K562 (cell line): ENCODE data around the gene ZNF229. TPM values are rescaled to one million over a fixed set of nuclear protein-coding genes. Genes with fewer than 3 reads are reported as not detected.

Experiments used
- ATAC-seq: fragments of 200-7000 bp; cut with Tn5 transposase; 3 replicates; pipeline ENCODE4 v1.9.1; 2020; ENCODE audit warnings: moderate library complexity
- BruUV-seq: library from RNA; stranded (reverse); fragments of 400-500 nt; replicated peaks from 2 replicates; lab custom pipeline; 2021; lab: Mats Ljungman, UMichigan
- CTCF ChIA-PET: fragments of 300-600 bp; formaldehyde crosslinking; extraction: SDS; loops from one replicate; lab custom pipeline; 2021; ENCODE audit warnings: low intra/inter-chr PET ratio; lab: Yijun Ruan, JAX
- POLR2A ChIA-PET: fragments of 300-600, 350-650 bp; sonication (Branson Sonifier 250); formaldehyde crosslinking; extraction: SDS; loops from one replicate; lab custom pipeline; 2021; ENCODE audit warnings: antibody characterized with exemption, inconsistent platforms; lab: Yijun Ruan, JAX
- DNase-seq, 4 experiments: peaks; one replicate each; pipeline versions ENCODE4 v3.0.0 to v3.0.0-alpha.2; 2011 to 2018; ENCODE audit warnings: low spot score in 3 of 4, mixed read lengths in 3 of 4; ENCODE audit errors: extremely low read depth in 1 of 4
- FAIRE-seq: peaks from 2 replicates; lab custom pipeline; 2011; peaks lifted over from hg19 to GRCh38; lab: Jason Lieb, UNC
- H2AFZ ChIP-seq: 2 replicates; pipeline ENCODE4 v1.6.0; 2011; ENCODE audit warnings: low read depth, low read length, control low read depth, inconsistent platforms
- H3K27ac ChIP-seq: fragments of 200-600 bp; 3 replicates; pipeline ENCODE4 v1.8.0; 2011; ENCODE audit warnings: low read depth, mild to moderate bottlenecking, control low read depth, inconsistent platforms, low read length, moderate library complexity, mixed read lengths; ENCODE audit errors: extremely low read depth
- H3K27me3 ChIP-seq, 2 experiments: fragments of 300-600 bp in 1 of 2; 2 replicates in 1 of 2; 3 replicates in 1 of 2; pipeline versions ENCODE4 v1.6.0 to v1.8.0; 2011; ENCODE audit warnings: inconsistent platforms in 2 of 2, low read length in 2 of 2, mild to moderate bottlenecking in 1 of 2, mixed read lengths in 1 of 2, moderate library complexity in 1 of 2; ENCODE audit not compliant: control insufficient read depth in 2 of 2, insufficient read depth in 2 of 2
- H3K36me3 ChIP-seq: fragments of 300-600 bp; 3 replicates; pipeline ENCODE4 v1.8.0; 2011; ENCODE audit warnings: mild to moderate bottlenecking, low read length, inconsistent platforms; ENCODE audit not compliant: control insufficient read depth, insufficient read depth
- H3K4me1 ChIP-seq, 2 experiments: fragments of 200-600 bp in 1 of 2; replicated peaks in 1 of 2; 2 replicates in 1 of 2; 3 replicates in 1 of 2; pipeline versions ENCODE4 v1.5.1 to v1.8.0; 2011; ENCODE audit warnings: inconsistent platforms in 2 of 2, low read length in 2 of 2, mild to moderate bottlenecking in 1 of 2, mixed read lengths in 1 of 2, moderate library complexity in 1 of 2; ENCODE audit not compliant: control insufficient read depth in 2 of 2, insufficient read depth in 2 of 2
- H3K4me2 ChIP-seq: 2 replicates; pipeline ENCODE4 v1.6.1; 2011; ENCODE audit warnings: low read length, control low read depth, inconsistent platforms, mixed read lengths; ENCODE audit not compliant: insufficient read depth
- H3K4me3 ChIP-seq: fragments of 200-600 bp; sonication (generic), shearing (Covaris generic); 2 replicates; pipeline ENCODE4 v1.5.1; 2016; ENCODE audit warnings: control low read depth, inconsistent platforms
- H3K79me2 ChIP-seq: fragments of 200-600 bp; 3 replicates; pipeline ENCODE4 v1.8.0; 2011; ENCODE audit warnings: low read length, inconsistent platforms; ENCODE audit not compliant: control insufficient read depth, insufficient read depth
- H3K9ac ChIP-seq, 2 experiments: 2 replicates each; pipeline versions ENCODE4 v1.6.0 to v1.6.1; 2011; ENCODE audit warnings: low read depth in 2 of 2, low read length in 2 of 2, control low read depth in 1 of 2, inconsistent platforms in 1 of 2, mild to moderate bottlenecking in 1 of 2, mixed read lengths in 1 of 2; ENCODE audit not compliant: insufficient read depth in 1 of 2
- H3K9me1 ChIP-seq: one replicate; pipeline ENCODE4 v1.6.0; 2011; ENCODE audit warnings: inconsistent platforms, mild to moderate bottlenecking, low read length, moderate library complexity; ENCODE audit not compliant: control insufficient read depth, insufficient read depth
- H3K9me3 ChIP-seq: replicated peaks from 2 replicates; pipeline ENCODE4 v1.5.1; 2011; ENCODE audit warnings: low read depth, low read length, inconsistent platforms; ENCODE audit not compliant: control insufficient read depth, insufficient read depth
- H4K20me1 ChIP-seq: replicated peaks from 2 replicates; pipeline ENCODE4 v1.6.1; 2011; ENCODE audit warnings: low read length, inconsistent platforms, mixed read lengths; ENCODE audit not compliant: control insufficient read depth, insufficient read depth
- FOXA1 ChIP-seq: fragments of 450-650 bp; IDR thresholded peaks from 2 replicates; pipeline ENCODE4 v1.6.1; 2016; ENCODE audit warnings: mild to moderate bottlenecking, borderline replicate concordance
- MCM5 ChIP-seq: fragments of 450-650 bp; IDR thresholded peaks from 2 replicates; pipeline ENCODE4 v1.6.1; 2016; ENCODE audit warnings: low read depth
- MCM7 ChIP-seq, 2 experiments: fragments of 450-650 bp; IDR thresholded peaks; 2 replicates each; pipeline ENCODE4 v1.6.1; 2016 to 2018
- PCBP2 ChIP-seq: fragments of 200-400 bp; formaldehyde crosslinking; IDR thresholded peaks from 2 replicates; pipeline ENCODE4 v1.6.1; 2018; ENCODE audit warnings: low read length, low read depth, mild to moderate bottlenecking, moderate library complexity; ENCODE audit not compliant: poor library complexity, severe bottlenecking
- SRSF3 ChIP-seq: fragments of 200-400 bp; formaldehyde crosslinking; IDR thresholded peaks from 2 replicates; pipeline ENCODE4 v1.6.1; 2016; ENCODE audit warnings: mild to moderate bottlenecking, low read length, moderate library complexity; ENCODE audit not compliant: insufficient read depth
- ZNF444 ChIP-seq: fragments of 250-450 bp; sonication (Bioruptor Pico); IDR thresholded peaks from 2 replicates; pipeline ENCODE4 v1.4.0; 2020; ENCODE audit warnings: mild to moderate bottlenecking, moderate library complexity
- WGBS: fragments of 100-300 bp; shearing (Covaris generic); methylation state at CpG from one replicate; pipeline ENCODE4 v1.1.6; 2016; ENCODE audit warnings: low coverage, mixed read lengths; ENCODE audit not compliant: insufficient coverage; ENCODE audit errors: missing lambda C conversion rate; 5-methylcytosine and 5-hydroxymethylcytosine counted together
- in situ Hi-C: fragments of 300-500 bp; cut with MboI; formaldehyde crosslinking; loops from 4 replicates; pipeline ENCODE4 v1.15.0; 2018; ENCODE audit warnings: inconsistent platforms, mixed read lengths
- intact Hi-C: fragments of 100-400 bp; cut with micrococcal nuclease; formaldehyde crosslinking; loops from 2 replicates; pipeline ENCODE4 v1.14.2; 2022
- polyA plus RNA-seq, 8 experiments: library from polyadenylated mRNA; depleted of rRNA in 4 of 8; stranded (reverse) in 5 of 8; unstranded in 3 of 8; fragments of >200 nt; fragmentation: Nextera tagmentation in 2 of 8; fragmentation: Illumina TruSeq in 1 of 8; extraction: Ambion mirVana in 2 of 8; extraction: Trizol in 1 of 8; gene quantifications; 2 replicates each; pipeline versions ENCODE4 v1.2.1 to v1.2.3, GENCODE V29; 2011 to 2014; ENCODE audit warnings: inconsistent platforms in 1 of 8, missing spikeins in 1 of 8
- total RNA-seq, 7 experiments: library from RNA; depleted of rRNA in 6 of 7; stranded (reverse); fragments of >200 nt in 6 of 7; fragmentation: Illumina TruSeq in 2 of 7; extraction: Trizol in 2 of 7; gene quantifications; 2 replicates each; pipeline versions ENCODE4 v1.2.1 to v1.2.3, GENCODE V29; 2011 to 2021; ENCODE audit warnings: low replicate concordance in 1 of 7
- TF ChIP-seq, protein P1 (sequence below): sonication (generic); formaldehyde crosslinking; IDR thresholded peaks from 2 replicates; pipeline ENCODE4 v1.8.1; 2023; ENCODE audit warnings: mild to moderate bottlenecking, missing genetic modification reagents

Gene ZNF229
- total and polyA plus RNA-seq, 9 of the 15 experiments (the other 6 are each of a cell fraction or from before 2014, with no cell fraction given) = 0.31 to 2.4 (median 0.74) TPM

GRCh38 chr19:44451687-44452086, 3.4 kb upstream of the ZNF229 start:
- Histone ChIP-seq H3K27ac (no peak overlapping the region), H2AFZ (no peak overlapping the region), H3K9me3 (peaks cover 2% of the 10 kb centered on the region; the same call in 1 of the 2 replicates), H3K4me2 (no peak overlapping the region), H3K36me3 (no peaks in the 10 kb centered on the region), H3K4me3 (no peak overlapping the region), H4K20me1 (no peaks in the 10 kb centered on the region), H3K79me2 (no peaks in the 10 kb centered on the region), H3K4me1 (peaks cover 0 to 6% of the 10 kb centered on the region in 2 experiments; a peak in 2 of 5 replicates), H3K9me1 (no peaks in the 10 kb centered on the region), H3K27me3 (no peaks in the 10 kb centered on the region), H3K9ac (no peak overlapping the region)
- no peak for FAIRE-seq
- CTCF ChIA-PET = no interaction called here
- in situ Hi-C loops (no loop called here), intact Hi-C loops (no loop called here)
- no peak for DNase-seq
- POLR2A ChIA-PET = no interaction called here
- BruUV-seq = no TSS peak
- TF ChIP-seq PCBP2 (no peak), FOXA1 (no peak)
- 0% methylated on average over 18 of the region's 18 CpGs for WGBS
- ATAC-seq = no peak

DNA sequence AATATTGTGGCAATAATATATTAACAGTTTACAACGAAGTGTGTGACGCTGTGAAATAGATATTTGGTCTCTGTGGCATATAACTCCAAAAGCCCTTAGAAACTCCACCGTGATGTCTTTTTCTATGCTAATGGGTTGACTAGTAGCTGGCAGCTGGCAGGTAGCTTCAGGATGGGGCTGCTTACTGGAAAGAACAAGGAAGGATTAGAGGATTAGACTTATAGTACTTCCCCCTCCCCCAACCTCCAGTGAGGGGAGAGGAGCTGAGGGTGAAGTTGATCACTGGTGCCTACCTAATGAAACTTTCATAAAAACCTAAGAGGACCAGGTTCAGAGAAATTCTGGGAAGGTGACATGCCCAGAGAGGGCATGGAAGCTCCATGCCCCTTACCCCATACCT, 9.8 kb downstream of the ZNF229 start:
- H4K20me1 ChIP-seq = no peaks in the 10 kb centered on the region
- no peak for ATAC-seq
- CTCF ChIA-PET = no interaction called here

More for the DNA sequence above, 9.8 kb downstream of the ZNF229 start:
- POLR2A ChIA-PET = no interaction called here
- Histone ChIP-seq H3K79me2 (no peaks in the 10 kb centered on the region), H3K4me1 (no peaks in the 10 kb centered on the region), H3K27me3 (no peaks in the 10 kb centered on the region), H3K4me3 (no peak overlapping the region), H2AFZ (no peak overlapping the region), H3K27ac (no peak overlapping the region), H3K9me1 (no peaks in the 10 kb centered on the region), H3K9ac (no peak overlapping the region), H3K9me3 (no peaks in the 10 kb centered on the region; the same call in 1 of the 2 replicates), H3K4me2 (no peak overlapping the region), H3K36me3 (no peaks in the 10 kb centered on the region)
- in situ Hi-C loops (no loop called here), intact Hi-C loops (no loop called here)
- no peak for DNase-seq
- no peak for FAIRE-seq
- TF ChIP-seq SRSF3 = no peak
- TF ChIP-seq MCM7 (IDR thresholded peaks at IDR 0.05) = no peak
- TF ChIP-seq, protein P1, sequence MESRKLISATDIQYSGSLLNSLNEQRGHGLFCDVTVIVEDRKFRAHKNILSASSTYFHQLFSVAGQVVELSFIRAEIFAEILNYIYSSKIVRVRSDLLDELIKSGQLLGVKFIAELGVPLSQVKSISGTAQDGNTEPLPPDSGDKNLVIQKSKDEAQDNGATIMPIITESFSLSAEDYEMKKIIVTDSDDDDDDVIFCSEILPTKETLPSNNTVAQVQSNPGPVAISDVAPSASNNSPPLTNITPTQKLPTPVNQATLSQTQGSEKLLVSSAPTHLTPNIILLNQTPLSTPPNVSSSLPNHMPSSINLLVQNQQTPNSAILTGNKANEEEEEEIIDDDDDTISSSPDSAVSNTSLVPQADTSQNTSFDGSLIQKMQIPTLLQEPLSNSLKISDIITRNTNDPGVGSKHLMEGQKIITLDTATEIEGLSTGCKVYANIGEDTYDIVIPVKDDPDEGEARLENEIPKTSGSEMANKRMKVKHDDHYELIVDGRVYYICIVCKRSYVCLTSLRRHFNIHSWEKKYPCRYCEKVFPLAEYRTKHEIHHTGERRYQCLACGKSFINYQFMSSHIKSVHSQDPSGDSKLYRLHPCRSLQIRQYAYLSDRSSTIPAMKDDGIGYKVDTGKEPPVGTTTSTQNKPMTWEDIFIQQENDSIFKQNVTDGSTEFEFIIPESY = no peak
- TF ChIP-seq MCM5 = no peak
- no peak for TF ChIP-seq ZNF444
- 2% methylated on average over 3 of the region's 3 CpGs for WGBS
- BruUV-seq = no TSS peak
